H7 (cell line): Measurements from ENCODE around the gene APEH. TPM values are rescaled to one million over a fixed set of nuclear protein-coding genes. Genes with fewer than 3 reads are reported as not detected.

Experiments
- DNase-seq: peaks from one replicate; pipeline ENCODE4 v3.0.0; 2012
- H3K27me3 ChIP-seq: 2 replicates; pipeline ENCODE4 v1.6.0; 2011; ENCODE audit warnings: mild to moderate bottlenecking, low read length; ENCODE audit not compliant: control insufficient read depth, insufficient read depth
- H3K36me3 ChIP-seq: replicated peaks from 2 replicates; pipeline ENCODE4 v1.5.1; 2011; ENCODE audit warnings: low read length; ENCODE audit not compliant: control insufficient read depth, insufficient read depth
- H3K4me3 ChIP-seq: 2 replicates; pipeline ENCODE4 v1.5.1; 2011; ENCODE audit warnings: low read depth, mild to moderate bottlenecking, control low read depth, low read length, moderate library complexity; ENCODE audit not compliant: insufficient read depth
- total RNA-seq: library from RNA; depleted of rRNA; stranded (reverse); fragments of >200 nt; shearing (Covaris generic); gene quantifications from 2 replicates; pipeline ENCODE4 v1.2.3, GENCODE V29; 2014

Gene APEH
- total RNA-seq, 1 experiment from 2014 or later = 260 TPM

DNA sequence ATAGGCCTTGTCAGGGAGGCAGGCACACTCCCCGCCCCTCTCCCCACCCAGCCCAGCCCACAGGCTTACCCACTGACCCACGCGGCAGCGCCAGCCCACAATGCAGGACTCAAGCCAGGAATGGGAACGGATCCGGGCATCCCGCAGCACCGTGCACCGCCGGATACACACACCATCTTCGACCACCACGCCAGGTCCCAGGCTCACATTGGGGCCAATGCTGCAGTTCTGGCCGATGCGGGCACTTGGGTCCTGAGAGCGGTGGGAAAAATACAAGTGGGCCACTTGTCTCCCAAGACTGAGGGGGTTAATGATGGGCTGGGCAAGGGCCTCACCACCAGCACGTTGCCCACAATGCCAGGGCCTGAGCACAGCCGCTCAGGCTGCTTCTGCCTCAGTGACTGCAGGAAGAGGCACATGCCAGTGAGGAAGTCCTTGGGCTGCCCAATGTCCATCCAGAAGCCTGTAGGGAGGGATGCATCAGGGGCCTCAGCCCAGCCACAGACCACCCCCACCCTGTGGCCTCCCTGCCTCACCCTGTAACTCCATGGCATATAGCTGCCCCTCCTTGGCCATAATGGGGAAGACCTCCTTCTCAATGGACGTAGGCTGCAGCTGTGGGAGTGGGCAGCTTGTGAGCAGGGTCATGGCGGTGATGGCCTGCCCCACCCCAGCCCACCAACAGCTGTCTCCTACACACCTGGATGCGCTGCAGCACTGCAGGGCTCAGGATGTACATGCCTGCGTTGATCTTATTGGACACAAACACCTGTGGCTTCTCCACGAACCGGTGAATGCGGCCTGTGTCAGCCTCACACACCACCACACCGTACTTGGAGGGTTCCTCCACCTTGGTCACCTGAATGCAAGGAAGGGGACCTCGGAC is 48.0 kb downstream of the APEH start:
- peaks cover 7% of the 10 kb centered on the region; the same call in 1 of the 2 replicates for H3K27me3 ChIP-seq
- H3K36me3 ChIP-seq = peaks cover 16% of the 10 kb centered on the region
- H3K4me3 ChIP-seq = no peak overlapping the region
- DNase-seq = peak; percentile 32

- DNase-seq = no peak
- H3K27me3 ChIP-seq = peaks cover 7% of the 10 kb centered on the region; the same call in 1 of the 2 replicates
- peak overlapping the region; percentile 82 for H3K4me3 ChIP-seq
- H3K36me3 ChIP-seq = peaks cover 21% of the 10 kb centered on the region
Measured at GRCh38 chr3:49722896-49723295, 48.7 kb downstream of the APEH start.

GRCh38 chr3:49723296-49723627 is 49.1 kb downstream of the APEH start:
- H3K36me3 ChIP-seq = peaks cover 21% of the 10 kb centered on the region
- peak overlapping the region; percentile 82 for H3K4me3 ChIP-seq
- peak; percentile 86 for DNase-seq
- peaks cover 5% of the 10 kb centered on the region; the same call in 1 of the 2 replicates for H3K27me3 ChIP-seq

DNA sequence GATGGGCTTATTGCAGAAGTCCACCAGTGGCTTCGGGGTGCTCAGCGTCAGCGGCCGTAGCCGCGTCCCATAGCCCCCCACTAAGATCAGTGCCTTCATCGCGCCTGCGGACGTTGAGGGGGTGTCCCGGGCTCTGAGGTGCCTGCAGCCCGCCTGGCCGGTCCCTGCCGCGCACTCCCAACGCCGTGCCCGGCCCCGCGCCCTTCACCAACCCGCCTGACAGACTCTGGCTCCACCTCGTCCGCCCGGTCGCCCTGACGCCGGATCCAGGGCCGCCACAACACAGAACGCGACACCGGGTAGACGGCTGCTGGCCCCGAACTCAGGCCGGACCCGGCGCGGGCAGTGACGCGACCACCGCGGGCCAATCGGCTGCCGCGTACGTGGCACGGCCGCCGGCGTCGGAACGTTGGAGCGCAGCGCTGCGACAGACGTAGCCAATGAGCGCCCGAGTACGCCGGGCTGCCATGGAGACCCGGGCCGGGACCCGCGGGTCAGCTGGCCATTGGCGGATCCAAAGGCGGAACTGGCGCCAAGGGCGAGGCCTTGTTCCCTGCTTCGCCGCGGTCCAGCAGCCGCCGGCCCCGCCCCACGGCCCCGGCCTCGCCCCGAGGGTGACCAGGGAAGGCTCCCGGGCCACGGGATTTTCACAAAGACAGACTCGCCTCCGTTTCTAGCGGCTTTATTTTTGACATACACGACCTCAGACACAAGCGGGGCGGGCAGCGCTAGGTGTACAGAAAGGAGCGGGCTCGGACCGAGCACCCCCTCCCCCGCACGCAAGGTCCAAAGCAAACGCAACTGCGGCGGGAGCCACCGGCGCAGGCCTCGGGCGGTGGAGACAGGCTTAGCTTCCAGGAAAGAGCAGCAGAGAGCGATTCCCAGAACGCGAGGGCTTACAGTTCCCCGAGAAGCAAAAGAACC is 49.7 kb downstream of the APEH start, which contains the start of gene GMPPB:
GMPPB (minus strand) TSS at position 324 of the 924 bp plus-strand sequence; CDS start at position 99, 225 bp downstream.
- Histone ChIP-seq H3K36me3 (peaks cover 21% of the 10 kb centered on the region), H3K4me3 (peak within 1 kb of the TSS; percentile 82), H3K27me3 (no peaks in the 10 kb centered on the region; the same call in 1 of the 2 replicates)
- peak; percentile 99 for DNase-seq

GRCh38 chr3:49724586-49724985 is 50.4 kb downstream of the APEH start:
- Histone ChIP-seq H3K4me3 (peak overlapping the region; percentile 62), H3K27me3 (no peaks in the 10 kb centered on the region), H3K36me3 (peaks cover 21% of the 10 kb centered on the region)
- peak; percentile 73 for DNase-seq

DNA sequence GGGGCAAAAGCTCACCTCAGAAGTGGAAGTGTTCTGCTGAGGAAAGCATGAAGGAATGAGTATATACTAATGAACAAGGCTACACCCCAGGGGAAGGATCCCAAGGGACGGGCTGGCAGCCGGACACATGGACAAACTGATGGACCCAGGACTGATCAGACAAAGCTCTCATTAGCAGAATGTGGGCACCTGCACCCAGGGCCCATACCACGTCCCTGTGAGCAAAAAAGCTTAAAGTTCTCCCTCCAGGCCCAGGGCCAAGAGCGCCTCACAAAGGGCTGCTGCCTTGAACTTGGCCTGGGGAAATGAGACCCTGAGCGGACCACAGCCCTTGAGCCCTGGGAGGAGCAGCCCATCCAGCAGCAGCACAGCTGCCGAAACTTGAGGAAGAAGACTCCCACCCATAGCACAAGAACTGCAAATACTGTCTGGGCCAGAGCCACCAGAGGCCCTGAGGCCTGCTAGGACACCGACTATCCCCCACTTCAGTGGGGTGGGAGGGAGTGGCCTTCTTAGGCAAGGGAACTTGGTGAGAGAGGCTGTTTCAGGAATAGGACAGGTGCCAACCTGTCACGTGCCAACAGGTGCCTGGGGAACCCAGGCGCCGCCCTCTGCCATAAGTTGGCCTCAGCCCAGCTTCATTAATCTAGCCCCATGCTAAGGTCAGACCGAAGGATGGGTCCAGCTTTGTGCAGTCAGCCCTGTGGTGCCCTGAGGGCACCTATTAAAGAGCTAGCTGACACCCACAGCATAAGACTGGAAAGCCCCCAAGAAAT is 51.9 kb downstream of the APEH start:
- Histone ChIP-seq H3K27me3 (no peaks in the 10 kb centered on the region), H3K36me3 (peaks cover 19% of the 10 kb centered on the region), H3K4me3 (no peak overlapping the region)
- peak; percentile 27 for DNase-seq

DNA sequence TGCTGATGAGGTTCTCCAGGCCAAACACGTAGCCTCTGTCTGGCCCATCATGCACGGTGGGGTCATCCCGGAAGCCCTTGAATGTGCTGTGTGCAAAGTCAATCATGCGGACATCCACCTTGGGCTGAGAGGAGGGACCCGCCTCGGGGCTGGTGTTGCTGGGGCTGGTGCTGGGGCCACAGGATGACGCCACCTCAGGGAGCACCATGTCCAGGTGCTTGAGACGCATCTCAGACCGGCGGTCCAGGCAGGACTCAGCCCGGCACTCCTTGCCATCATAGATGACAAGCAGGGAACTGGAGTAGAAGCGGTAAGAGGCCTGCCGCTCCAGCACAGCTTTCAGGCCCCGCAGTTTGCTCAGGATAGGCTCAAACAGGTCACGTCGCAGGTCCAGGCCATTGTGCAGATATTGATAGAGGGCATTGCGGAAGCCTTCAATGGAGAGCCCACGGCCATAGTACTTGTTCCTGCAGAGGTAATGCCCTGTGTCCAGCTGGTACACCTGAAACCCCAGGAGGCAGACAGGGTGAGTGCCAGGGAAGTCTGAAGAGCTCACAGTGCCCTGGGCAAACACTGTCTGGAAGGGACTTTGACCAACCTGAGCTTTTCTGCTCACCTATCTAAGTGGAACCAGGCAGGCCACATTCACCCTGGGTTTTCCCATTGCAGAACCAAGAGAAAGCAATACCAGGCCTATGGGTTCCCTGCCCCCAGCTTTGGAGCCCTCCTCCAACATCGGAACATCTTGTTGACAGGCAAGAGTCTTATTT is 53.2 kb downstream of the APEH start:
- no peak for DNase-seq
- no peaks in the 10 kb centered on the region for H3K27me3 ChIP-seq
- no peak overlapping the region for H3K4me3 ChIP-seq
- H3K36me3 ChIP-seq = peaks cover 14% of the 10 kb centered on the region

DNA sequence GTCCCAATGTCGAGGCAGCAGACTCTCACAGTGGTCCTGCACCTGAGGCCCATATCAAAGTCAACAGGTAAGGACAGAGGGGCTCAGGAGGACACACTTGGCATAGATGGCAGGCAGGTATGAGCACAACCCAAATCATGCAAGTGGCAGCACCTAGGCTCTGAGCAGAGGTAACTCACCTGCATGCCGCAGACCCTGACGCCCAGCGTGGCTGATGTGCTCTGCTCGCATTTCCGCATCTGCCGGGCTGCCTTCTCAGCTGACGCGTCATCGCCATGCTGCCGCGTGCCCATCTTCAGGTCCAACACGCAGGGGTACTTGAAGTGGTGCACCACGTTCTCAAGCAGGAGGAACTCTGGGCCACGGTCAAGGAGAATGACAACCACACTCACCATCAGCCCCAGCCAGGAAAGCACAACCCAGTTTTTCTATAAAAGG is 53.8 kb downstream of the APEH start:
- H3K4me3 ChIP-seq = no peak overlapping the region
- peaks cover 16% of the 10 kb centered on the region for H3K36me3 ChIP-seq
- no peaks in the 10 kb centered on the region for H3K27me3 ChIP-seq
- no peak for DNase-seq

DNA sequence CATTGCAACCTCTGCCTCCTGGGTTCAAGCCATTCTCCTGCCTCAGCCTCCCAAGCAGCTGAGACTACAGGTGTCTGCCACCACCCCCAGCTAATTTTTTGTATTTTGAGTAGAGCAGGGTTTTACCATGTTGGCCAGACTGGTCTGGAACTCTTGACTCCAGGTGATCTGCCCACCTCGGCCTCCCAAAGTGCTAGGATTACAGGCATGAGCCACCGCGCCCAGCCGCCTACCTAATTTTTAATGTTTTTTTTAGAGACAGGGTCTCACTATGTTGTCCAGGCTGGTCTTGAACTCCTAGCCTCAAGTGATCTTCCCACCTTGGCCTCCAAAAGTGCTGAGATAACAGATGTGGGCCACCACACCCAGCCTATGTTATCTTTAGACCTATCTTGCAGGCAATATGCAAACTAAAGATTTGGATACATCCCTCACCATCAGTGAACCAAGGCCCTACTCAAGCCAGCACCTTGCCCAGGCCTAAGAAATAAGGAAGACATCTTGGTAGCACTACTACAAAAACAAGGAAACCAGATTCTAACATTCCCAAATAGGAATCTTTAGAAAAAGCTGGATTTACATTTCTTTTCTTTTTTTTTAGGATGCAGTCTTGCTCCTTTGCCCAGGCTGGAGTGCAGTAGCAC is 55.9 kb downstream of the APEH start:
- DNase-seq = no peak
- Histone ChIP-seq H3K27me3 (no peaks in the 10 kb centered on the region), H3K36me3 (peaks cover 17% of the 10 kb centered on the region), H3K4me3 (no peak overlapping the region)

- H3K36me3 ChIP-seq = peaks cover 16% of the 10 kb centered on the region
- no peak for DNase-seq
Measured at GRCh38 chr3:49732597-49732996, 58.4 kb downstream of the APEH start.

DNA sequence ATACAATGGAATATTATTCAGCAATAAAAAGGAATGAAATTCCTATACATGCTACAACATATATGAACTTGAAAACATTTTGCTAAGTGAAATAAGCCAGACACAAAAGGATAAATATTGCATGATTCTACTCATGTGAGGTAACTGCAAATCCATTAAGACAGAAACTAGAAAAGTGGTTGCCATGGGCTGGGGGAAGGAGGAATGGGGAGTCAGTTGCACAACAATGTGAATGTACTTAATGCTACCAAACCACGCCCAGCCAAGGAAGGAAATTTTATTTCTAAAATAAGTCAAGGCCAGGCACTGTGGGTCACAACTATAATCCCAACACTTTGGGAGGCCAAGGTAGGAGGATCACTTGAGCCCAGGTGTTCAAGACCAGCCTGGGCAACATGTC is 59.4 kb downstream of the APEH start:
- no peak overlapping the region for H3K4me3 ChIP-seq
- no peaks in the 10 kb centered on the region for H3K27me3 ChIP-seq
- peaks cover 17% of the 10 kb centered on the region for H3K36me3 ChIP-seq
- DNase-seq = no peak

More at GRCh38 chr3:49732597-49732996, 58.4 kb downstream of the APEH start:
- Histone ChIP-seq H3K4me3 (no peak overlapping the region), H3K27me3 (no peaks in the 10 kb centered on the region)
